Measurements from ENCODE around the gene MAGOH.
A peak's percentile ranks its signal among the peaks of the same experiment; 100 is the strongest.

The MAGOH gene

DNA sequence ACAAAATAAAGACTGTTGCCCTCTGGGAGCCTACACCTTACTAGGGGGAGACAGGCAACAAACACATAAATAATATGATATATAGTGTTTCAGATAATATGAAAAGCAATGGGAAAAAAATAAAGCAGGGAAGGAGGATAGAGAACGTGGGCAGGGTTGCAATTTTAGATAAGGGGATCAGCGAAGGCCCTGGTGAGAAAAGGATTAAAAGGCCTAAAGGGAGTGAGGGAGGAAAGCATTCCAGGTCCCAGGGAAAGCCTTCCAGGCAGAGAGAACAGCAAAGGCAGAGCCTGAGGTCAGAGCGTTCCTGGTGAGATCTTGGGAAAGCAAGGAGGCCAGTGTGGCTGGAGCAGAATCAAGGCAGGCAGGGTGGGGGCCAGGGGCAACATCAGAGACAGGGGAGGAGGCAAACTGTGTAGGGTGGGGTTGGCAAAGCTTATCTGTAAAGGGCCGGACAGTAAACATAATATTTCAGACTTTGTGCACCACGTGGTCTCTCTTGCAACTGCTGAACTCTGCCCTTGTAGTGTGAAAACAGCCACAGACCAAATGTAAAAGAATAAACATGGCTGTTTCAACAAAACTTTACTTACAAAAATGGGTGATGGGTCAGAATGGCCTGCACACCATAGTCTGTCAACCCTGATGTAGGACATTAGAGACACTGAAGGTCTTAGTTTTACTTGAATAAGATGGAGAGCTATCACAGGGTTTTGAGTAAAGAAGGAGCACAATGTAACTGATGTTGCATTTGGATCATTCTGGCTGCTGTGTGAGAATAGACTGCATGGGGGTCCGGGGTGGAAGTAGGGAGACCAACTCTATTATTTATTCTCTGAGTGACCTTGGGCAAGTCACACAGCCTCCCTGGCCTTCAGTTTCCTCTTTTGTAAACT, 55.0 kb downstream of the MAGOH start:
- DNase-seq: no peak

DNA sequence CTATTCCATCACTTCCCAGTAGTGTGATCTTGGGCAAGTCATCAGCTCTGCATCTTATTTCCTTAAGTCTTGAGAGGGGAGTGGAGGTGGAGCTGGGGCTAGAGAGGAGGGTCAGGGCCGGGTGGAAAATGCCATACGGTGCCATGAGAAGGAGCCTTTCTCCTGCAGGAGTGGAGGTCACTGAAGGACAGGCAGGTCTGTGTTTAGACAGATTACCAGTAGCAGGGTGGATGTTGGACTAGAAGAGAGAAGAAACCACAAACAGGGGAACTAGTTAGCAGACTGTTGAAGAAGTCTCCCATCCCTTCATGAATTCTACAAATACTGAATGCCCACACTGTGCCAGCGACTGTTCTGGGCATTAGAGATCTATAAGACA, 55.6 kb downstream of the MAGOH start:
- no peak for DNase-seq

DNA sequence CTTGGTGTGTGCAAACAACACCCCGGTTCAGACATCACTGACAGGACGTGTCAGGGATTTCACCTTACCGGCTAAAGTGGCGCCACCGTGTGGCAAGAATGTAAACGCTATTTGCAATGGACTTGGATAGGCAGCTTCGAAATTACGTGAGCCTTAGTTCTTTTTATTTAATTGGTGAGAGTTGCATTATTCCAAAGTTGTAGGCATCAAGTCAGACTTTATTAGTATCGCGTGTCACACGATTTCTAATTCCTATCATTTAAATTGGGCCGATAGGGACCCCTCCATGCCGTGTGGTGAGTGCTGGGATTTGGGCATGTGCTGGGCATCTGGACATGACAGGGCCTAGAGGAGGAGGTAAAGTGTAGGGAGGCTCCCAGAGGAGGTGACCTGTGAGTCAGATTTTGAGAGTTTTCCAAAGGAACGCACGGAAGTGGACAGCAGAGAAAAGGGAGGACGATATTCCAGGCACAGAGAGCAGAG, 56.2 kb downstream of the MAGOH start:
- peak; percentile 57 to 63 for DNase-seq

DNA sequence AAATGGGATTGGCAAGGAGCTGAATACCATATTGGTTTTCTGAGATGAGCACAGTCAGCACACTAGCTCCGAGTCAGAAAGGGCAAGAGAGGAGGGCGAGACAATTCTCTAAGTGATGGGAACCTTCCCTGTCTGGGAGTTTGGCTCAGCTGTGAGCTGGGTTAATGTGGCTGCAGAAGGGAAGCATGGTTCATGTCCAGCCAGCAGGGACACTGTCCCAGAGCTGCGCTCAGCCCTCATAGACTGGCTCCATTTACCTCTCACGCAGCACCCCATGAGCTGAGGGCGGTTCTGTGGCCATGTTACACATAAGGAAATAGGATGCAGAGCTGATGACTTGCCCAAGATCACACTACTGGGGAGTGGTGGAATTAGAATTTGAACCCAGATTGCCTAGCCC, 57.4 kb downstream of the MAGOH start:
- DNase-seq: no peak

DNA sequence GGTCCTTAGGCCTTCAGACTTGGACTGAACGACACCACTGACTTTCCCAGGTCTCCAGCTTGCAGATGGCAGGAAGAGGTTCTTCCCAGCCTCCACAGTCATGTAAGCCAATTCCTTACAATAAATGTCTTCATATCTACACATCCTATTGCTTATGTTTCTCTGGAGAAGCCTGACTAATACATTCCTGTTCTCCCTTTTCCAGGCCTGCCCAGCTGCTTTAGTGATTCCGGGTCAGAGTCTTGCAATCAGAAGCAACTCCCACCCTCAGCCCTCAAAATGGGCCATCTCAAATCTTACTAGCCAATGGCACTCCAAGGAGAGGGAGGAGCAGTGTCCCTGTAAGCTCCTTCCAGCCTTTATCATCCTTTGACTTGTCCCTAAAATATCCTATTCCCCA, 58.1 kb downstream of the MAGOH start:
- no peak for DNase-seq

Measured in AML-193 (cell line).